RKO (cell line): Measurements from ENCODE around the gene SIK3.

Source experiments
- DNase-seq: peaks from one replicate; pipeline ENCODE4 v3.0.0-alpha.2; 2016; ENCODE audit warnings: low spot score

SIK3 gene

GRCh38 chr11:116866804-116867455 is 231.3 kb downstream of the SIK3 start:
- DNase-seq, result no peak

GRCh38 chr11:116865696-116866095 is 232.5 kb downstream of the SIK3 start:
- no peak for DNase-seq

- DNase-seq, result no peak
Observed at GRCh38 chr11:116864531-116864930, 233.7 kb downstream of the SIK3 start.

DNA sequence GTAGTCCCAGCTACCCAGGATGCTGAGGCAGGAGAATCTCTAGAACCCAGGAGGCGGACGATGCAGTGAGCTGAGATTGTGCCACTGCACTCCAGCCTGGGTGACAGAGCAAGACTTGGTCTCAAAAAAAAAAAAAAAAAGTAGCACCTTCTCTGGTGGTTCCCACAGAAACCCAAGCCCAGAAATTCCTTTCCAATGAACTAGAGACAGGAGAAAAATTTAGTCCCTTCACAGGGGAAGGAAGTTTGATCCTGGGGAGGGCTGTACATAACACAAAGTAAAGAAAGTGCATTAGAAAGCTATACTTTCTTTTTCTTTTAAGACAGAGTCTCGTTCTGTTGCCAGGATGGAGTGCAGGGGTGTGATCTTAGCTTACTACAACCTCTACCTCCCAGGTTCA is 235.3 kb downstream of the SIK3 start:
- DNase-seq, result no peak

DNA sequence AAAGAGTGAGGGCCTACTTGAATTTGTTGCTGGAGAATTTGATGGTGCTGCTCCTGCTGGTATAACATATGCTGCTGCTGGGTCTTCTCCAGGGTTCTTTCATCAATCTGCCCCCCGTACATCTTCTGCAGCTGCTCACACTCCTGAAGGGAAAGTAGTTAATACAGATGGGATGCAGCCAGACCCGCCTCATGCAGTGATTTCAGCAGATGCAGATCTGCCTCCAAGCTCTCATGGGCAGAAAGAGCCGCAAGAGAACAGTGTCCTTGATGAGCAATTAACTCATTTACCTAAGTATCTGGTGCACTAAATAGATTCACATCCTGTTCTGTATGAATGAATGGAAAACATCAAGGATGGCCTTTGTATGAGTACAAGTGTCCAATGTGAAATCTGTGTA is 236.0 kb downstream of the SIK3 start:
- no peak for DNase-seq

DNA sequence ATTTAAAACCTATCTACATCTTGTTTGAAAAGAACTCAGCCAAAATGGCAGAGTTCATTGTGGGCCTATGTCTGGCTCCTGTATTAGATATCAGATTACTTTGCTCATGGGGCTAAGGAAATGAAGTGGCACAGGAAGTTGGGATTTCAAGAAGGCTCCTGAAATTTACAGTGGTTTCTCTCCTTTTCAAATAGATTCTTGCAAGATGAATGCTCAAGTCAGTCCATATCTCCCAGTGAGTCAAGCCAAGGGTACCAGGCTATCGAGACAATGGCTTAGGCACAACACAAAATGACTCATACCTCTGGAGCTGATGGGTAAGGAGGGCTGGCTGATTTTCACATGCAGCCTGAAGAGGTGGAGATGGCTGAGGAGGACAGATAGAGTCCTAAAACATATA is 236.7 kb downstream of the SIK3 start:
- peak; percentile 30 for DNase-seq

GRCh38 chr11:116860303-116860702 is 237.9 kb downstream of the SIK3 start:
- no peak for DNase-seq

DNA sequence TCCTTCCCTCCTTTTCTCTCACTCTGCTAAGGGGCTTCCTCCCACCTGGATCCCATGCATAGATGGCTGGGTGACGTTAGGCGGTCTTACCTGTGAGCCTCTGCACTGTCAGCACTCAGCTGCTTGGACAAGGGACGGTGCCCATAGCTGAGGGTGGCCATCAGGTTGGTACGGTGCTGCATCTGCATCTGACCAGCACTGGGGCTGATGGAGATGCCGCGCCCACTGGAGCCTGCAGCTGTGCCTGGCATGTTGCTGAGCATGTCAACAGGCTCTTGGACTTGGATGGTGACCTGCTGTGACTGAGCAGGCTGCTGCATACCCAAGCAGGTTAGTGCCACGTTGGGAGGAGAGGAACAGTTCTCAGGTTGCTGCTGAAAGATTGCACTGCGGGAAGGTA is 239.1 kb downstream of the SIK3 start:
- no peak for DNase-seq

DNA sequence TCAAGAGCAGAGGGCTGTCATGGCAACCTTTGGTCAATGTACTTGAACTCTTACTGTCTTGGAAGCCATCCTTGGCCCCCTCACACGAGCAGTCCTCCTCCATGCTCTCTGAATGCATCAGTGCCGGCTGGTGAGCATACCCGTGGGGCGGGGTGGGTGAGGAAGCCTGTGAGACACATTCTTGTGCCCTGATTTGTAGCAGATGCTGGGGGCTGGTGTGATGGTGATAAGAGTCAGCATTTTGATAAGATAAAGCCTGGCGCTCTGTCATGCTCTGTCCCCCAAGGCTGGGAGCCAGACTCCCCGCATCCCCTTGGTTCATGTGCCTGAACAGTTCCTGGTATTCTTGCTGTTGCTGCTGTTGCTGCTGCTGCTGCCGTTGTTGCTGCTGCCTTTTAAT is 240.3 kb downstream of the SIK3 start:
- no peak for DNase-seq

DNA sequence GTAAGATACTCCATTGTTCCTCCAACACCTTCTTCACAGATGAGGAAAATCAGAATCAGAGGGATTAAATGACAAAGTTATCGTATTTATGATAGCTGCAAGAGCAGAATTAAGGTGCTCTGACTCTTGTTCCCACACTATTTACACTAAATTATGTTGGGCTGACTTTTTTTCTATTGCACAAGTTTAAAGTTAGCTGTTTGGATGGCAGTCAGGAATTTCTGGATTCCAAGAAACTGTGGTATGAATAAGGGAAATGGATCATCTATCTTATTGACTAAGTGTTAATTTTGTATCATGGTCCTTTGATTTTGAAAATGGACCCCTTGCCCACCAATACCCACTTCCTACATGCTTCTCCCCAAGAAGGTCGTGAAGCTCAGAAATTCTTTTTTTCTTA is 240.9 kb downstream of the SIK3 start:
- no peak for DNase-seq

DNA sequence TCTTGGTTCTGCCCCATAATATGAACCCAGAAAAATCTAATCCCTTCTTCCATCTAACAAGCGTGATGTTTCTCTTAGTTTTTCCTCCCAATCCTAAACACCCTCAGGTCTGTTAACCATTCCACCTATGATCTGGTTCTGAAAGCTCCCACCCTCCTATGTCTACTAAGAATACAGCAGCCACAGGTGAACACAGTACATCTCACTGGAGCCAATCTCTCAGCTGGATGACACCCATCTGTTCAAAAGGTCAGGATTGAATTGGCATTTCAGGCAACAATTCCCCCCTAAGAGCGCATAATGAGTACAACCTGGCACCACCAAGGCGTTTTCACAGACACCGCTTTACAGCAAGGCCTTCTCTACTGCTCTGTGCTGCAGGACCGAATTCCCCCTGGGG is 241.8 kb downstream of the SIK3 start:
- DNase-seq, result no peak

GRCh38 chr11:116855413-116855812 is 242.8 kb downstream of the SIK3 start:
- no peak for DNase-seq

- peak; percentile 91 for DNase-seq
Observed at GRCh38 chr11:116853461-116854073, 244.7 kb downstream of the SIK3 start.

DNA sequence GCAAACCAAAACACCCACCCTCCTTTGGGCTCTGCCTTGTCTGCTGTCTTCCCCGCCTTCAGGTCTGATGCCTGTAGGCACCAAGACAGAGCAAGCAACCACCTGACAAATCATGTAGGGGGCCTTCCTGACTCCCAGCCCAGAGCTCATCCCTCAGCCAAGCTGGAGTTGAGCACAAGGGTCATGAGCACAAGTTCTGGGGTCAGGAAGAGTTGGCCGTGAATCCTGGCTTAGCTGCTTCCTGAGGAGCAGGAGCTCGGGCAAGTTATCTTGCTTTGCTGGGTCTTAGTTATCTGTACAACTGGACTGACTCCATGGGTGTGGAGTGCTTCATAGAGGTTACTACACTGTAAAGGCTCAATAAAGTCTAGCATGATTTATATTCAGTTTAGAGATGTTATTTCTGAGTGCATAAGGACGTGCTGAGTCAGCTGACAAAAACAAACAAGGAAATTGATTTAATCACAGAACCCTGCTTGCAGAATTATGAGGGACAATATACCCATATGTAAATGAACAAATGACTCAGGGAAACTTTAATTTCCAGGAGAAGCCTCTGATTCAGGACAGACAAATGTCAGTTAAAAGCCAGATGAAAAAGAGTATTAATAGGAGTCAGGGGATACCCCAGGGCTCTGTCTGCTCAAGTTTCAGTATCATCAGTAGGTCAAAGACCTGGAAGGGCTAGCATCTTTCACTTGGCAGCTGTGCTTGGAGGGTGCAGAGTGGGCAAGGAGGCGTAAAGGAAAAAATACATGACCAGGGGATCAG is 245.8 kb downstream of the SIK3 start:
- no peak for DNase-seq

- no peak for DNase-seq
Observed at GRCh38 chr11:116851626-116852025, 246.6 kb downstream of the SIK3 start.

DNA sequence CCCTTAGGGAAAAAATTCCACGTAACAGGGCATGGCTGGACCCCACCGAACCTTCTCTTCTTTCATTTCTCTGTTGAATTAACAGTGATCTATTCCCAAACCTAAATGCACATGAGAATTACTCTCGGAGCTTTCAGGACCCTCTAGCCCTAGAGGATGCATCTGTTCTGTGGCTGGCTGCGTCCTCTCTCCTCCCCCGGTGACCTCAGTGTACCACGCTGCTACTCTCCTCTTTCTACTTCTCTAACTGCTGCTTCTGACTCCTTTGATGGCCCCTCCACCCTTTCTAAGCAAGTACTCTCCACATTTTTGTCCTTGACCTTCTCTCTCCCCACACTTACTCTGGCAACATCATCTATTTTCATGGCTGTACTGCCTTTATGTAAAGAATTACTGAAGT is 248.7 kb downstream of the SIK3 start:
- no peak for DNase-seq

DNA sequence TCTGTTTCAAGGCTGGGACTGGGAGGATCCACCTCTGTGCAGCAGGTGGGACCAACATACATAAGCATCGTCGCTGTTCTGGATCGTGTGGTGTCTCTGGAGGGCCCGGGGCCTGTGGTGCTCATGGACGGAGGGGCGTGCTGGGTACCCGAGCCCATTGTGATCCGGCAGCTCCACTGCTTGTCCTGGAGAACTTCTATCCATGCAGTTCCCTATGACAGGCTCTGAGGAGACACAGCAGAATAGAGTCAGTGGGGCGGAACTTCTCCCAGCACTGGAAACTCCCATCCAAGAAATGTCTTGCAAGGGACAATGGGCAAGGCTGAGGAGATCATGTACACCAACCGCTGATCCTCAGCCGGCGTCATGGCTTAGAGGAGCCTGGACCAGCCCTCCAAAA is 249.2 kb downstream of the SIK3 start:
- DNase-seq, result no peak

GRCh38 chr11:116847612-116848011 is 250.6 kb downstream of the SIK3 start:
- DNase-seq, result no peak

- DNase-seq, result no peak
Observed at GRCh38 chr11:116844722-116845121, 253.5 kb downstream of the SIK3 start.

DNA sequence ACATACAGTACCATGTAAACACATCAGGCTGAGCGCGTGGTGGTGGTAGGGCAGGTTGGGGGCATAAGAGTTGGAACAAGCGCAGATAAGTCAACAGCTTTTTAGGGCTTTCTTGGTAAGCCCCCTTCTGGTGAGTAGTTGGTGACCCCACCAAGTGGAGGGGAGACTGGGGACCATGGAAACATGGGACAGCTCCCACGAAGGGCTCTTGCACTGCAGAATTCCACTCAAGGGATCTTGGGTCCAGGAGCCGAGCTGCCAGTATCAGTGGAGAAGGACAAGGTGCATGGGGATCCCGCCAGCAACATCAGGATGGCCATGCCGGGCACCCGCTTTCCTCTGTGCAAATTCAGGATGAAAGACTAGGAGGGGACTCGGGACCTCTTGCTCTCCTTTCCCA is 254.6 kb downstream of the SIK3 start:
- no peak for DNase-seq

- no peak for DNase-seq
Observed at GRCh38 chr11:116842909-116843308, 255.3 kb downstream of the SIK3 start.

- no peak for DNase-seq
Observed at GRCh38 chr11:116842117-116842516, 256.1 kb downstream of the SIK3 start.

- no peak for DNase-seq
Observed at GRCh38 chr11:116840746-116841296, 257.4 kb downstream of the SIK3 start.
